Neural cell (in vitro differentiated cells): ENCODE data around the gene INTS12. TPM values are rescaled to one million over a fixed set of nuclear protein-coding genes. Genes with fewer than 3 reads are reported as not detected.
"Not testable (repeated sequence)": the region's sequence is repeated elsewhere in the genome, so short reads cannot be mapped to it uniquely, and the experiment has no call there.

Source experiments
- H2AFZ ChIP-seq: fragments of 200-600, 300-800 bp; sonication (generic), shearing (Covaris generic); 2 replicates; pipeline ENCODE4 v1.6.0; 2014; ENCODE audit warnings: low read depth, mild to moderate bottlenecking, antibody characterized with exemption, low read length, moderate library complexity
- H3F3A ChIP-seq: fragments of 200-600 bp; shearing (Covaris generic); 2 replicates; pipeline ENCODE4 v1.6.1; 2016; ENCODE audit warnings: mild to moderate bottlenecking, moderate library complexity, mixed read lengths, antibody characterized with exemption, low read length; ENCODE audit not compliant: insufficient read depth, poor library complexity, severe bottlenecking
- H3K27ac ChIP-seq: fragments of 200-600, 300-800 bp; sonication (generic), shearing (Covaris generic); 2 replicates; pipeline ENCODE4 v1.5.1; 2014; ENCODE audit warnings: mild to moderate bottlenecking, low read length, moderate library complexity
- H3K27me3 ChIP-seq: fragments of 300-800, 200-600 bp; sonication (generic), shearing (Covaris generic); 2 replicates; pipeline ENCODE4 v1.6.0; 2014; ENCODE audit warnings: mild to moderate bottlenecking, low read depth, low read length, moderate library complexity; ENCODE audit not compliant: insufficient read depth
- H3K36me3 ChIP-seq: fragments of 300-800, 200-600 bp; sonication (generic), shearing (Covaris generic); 2 replicates; pipeline ENCODE4 v1.5.1; 2014; ENCODE audit warnings: mild to moderate bottlenecking, antibody characterized with exemption, low read length, moderate library complexity; ENCODE audit not compliant: insufficient read depth
- H3K4me2 ChIP-seq: fragments of 300-800, 200-600 bp; sonication (generic), shearing (Covaris generic); 2 replicates; pipeline ENCODE4 v1.6.0; 2014; ENCODE audit warnings: mild to moderate bottlenecking, low read length
- H3K4me3 ChIP-seq: fragments of 300-800, 200-600 bp; sonication (generic), shearing (Covaris generic); 2 replicates; pipeline ENCODE4 v1.5.1; 2014; ENCODE audit warnings: mild to moderate bottlenecking, low read length, moderate library complexity
- H3K79me2 ChIP-seq: fragments of 200-600 bp; shearing (Covaris generic); replicated peaks from 2 replicates; pipeline ENCODE4 v1.6.0; 2014; ENCODE audit warnings: mild to moderate bottlenecking, low read length, moderate library complexity; ENCODE audit not compliant: insufficient read depth
- H3K9ac ChIP-seq: fragments of 300-800, 200-600 bp; sonication (generic), shearing (Covaris generic); 2 replicates; pipeline ENCODE4 v1.6.1; 2016; ENCODE audit warnings: mild to moderate bottlenecking, low read length, mixed read lengths
- H3K9me2 ChIP-seq: fragments of 200-600 bp; shearing (Covaris generic); 2 replicates; pipeline ENCODE4 v1.6.1; 2016; ENCODE audit warnings: mild to moderate bottlenecking, low read length, mixed read lengths; ENCODE audit not compliant: insufficient read depth
- H3K9me3 ChIP-seq: fragments of 200-600, 300-800 bp; sonication (generic), shearing (Covaris generic); 2 replicates; pipeline ENCODE4 v1.6.1; 2016; ENCODE audit warnings: mild to moderate bottlenecking, mixed run types, low read length, moderate library complexity, mixed read lengths
- H4K20me1 ChIP-seq: fragments of 200-600 bp; shearing (Covaris generic); 2 replicates; pipeline ENCODE4 v1.6.1; 2016; ENCODE audit warnings: mild to moderate bottlenecking, mixed run types; ENCODE audit not compliant: insufficient read depth
- EP300 ChIP-seq: fragments of 450-650 bp; conservative IDR thresholded peaks from 2 replicates; pipeline ENCODE4 v1.6.1; 2014; ENCODE audit warnings: antibody characterized with exemption, mild to moderate bottlenecking, moderate library complexity; ENCODE audit not compliant: poor library complexity, severe bottlenecking
- MXI1 ChIP-seq: fragments of 450-650 bp; conservative IDR thresholded peaks from 2 replicates; pipeline ENCODE4 v1.6.1; 2014; ENCODE audit warnings: antibody characterized with exemption, mild to moderate bottlenecking; ENCODE audit not compliant: poor library complexity, severe bottlenecking
- POLR2AphosphoS5 ChIP-seq: IDR thresholded peaks from 2 replicates; pipeline ENCODE4 v1.6.1; 2012
- RAD21 ChIP-seq: fragments of 450-650 bp; conservative IDR thresholded peaks from 2 replicates; pipeline ENCODE4 v1.6.1; 2014; ENCODE audit warnings: antibody characterized with exemption, mild to moderate bottlenecking, moderate library complexity
- SMC3 ChIP-seq: fragments of 450-650 bp; conservative IDR thresholded peaks from 2 replicates; pipeline ENCODE4 v1.6.1; 2014; ENCODE audit warnings: antibody characterized with exemption, mild to moderate bottlenecking, moderate library complexity; ENCODE audit not compliant: poor library complexity
- TAF1 ChIP-seq: IDR thresholded peaks from 2 replicates; pipeline ENCODE4 v1.6.1; 2012; ENCODE audit warnings: low read depth
- polyA plus RNA-seq: library from polyadenylated mRNA; depleted of rRNA; stranded (reverse); fragments of >200 nt; gene quantifications from 2 replicates; pipeline ENCODE4 v1.2.3, GENCODE V29; 2014
- TF ChIP-seq, protein P1 (sequence below): fragments of 450-650 bp; IDR thresholded peaks from 2 replicates; pipeline ENCODE4 v1.5.1; 2014; ENCODE audit warnings: antibody characterized with exemption, mild to moderate bottlenecking, moderate library complexity; ENCODE audit not compliant: poor library complexity, severe bottlenecking
- TF ChIP-seq, protein P2 (sequence below): IDR thresholded peaks from 2 replicates; pipeline ENCODE4 v1.6.1; 2012; ENCODE audit warnings: borderline replicate concordance

INTS12 gene
- polyA plus RNA-seq, 1 donor from 2014 or later: 24.2 TPM

- not testable (repeated sequence) for H3K79me2 ChIP-seq, H3F3A ChIP-seq, H3K4me3 ChIP-seq, H4K20me1 ChIP-seq, H3K9me3 ChIP-seq, H3K36me3 ChIP-seq, H3K27me3 ChIP-seq, H2AFZ ChIP-seq, H3K27ac ChIP-seq, H3K4me2 ChIP-seq, H3K9me2 ChIP-seq, H3K9ac ChIP-seq
These were observed 21.4 kb upstream of the INTS12 start for GRCh38 chr4:105729895-105730294.

- H3F3A ChIP-seq: no peaks in the 10 kb centered on the region
- no peak overlapping the region for H2AFZ ChIP-seq
- no peaks in the 10 kb centered on the region for H3K9me2 ChIP-seq
- H3K36me3 ChIP-seq: no peaks in the 10 kb centered on the region
- no peaks in the 10 kb centered on the region for H4K20me1 ChIP-seq
- H3K27ac ChIP-seq: no peak overlapping the region
- TF ChIP-seq, protein P1, sequence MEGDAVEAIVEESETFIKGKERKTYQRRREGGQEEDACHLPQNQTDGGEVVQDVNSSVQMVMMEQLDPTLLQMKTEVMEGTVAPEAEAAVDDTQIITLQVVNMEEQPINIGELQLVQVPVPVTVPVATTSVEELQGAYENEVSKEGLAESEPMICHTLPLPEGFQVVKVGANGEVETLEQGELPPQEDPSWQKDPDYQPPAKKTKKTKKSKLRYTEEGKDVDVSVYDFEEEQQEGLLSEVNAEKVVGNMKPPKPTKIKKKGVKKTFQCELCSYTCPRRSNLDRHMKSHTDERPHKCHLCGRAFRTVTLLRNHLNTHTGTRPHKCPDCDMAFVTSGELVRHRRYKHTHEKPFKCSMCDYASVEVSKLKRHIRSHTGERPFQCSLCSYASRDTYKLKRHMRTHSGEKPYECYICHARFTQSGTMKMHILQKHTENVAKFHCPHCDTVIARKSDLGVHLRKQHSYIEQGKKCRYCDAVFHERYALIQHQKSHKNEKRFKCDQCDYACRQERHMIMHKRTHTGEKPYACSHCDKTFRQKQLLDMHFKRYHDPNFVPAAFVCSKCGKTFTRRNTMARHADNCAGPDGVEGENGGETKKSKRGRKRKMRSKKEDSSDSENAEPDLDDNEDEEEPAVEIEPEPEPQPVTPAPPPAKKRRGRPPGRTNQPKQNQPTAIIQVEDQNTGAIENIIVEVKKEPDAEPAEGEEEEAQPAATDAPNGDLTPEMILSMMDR: no peak
- TF ChIP-seq TAF1 (no peak), RAD21 (no peak), SMC3 (no peak), EP300 (no peak), MXI1 (no peak), POLR2AphosphoS5 (no peak)
- TF ChIP-seq, protein P2, sequence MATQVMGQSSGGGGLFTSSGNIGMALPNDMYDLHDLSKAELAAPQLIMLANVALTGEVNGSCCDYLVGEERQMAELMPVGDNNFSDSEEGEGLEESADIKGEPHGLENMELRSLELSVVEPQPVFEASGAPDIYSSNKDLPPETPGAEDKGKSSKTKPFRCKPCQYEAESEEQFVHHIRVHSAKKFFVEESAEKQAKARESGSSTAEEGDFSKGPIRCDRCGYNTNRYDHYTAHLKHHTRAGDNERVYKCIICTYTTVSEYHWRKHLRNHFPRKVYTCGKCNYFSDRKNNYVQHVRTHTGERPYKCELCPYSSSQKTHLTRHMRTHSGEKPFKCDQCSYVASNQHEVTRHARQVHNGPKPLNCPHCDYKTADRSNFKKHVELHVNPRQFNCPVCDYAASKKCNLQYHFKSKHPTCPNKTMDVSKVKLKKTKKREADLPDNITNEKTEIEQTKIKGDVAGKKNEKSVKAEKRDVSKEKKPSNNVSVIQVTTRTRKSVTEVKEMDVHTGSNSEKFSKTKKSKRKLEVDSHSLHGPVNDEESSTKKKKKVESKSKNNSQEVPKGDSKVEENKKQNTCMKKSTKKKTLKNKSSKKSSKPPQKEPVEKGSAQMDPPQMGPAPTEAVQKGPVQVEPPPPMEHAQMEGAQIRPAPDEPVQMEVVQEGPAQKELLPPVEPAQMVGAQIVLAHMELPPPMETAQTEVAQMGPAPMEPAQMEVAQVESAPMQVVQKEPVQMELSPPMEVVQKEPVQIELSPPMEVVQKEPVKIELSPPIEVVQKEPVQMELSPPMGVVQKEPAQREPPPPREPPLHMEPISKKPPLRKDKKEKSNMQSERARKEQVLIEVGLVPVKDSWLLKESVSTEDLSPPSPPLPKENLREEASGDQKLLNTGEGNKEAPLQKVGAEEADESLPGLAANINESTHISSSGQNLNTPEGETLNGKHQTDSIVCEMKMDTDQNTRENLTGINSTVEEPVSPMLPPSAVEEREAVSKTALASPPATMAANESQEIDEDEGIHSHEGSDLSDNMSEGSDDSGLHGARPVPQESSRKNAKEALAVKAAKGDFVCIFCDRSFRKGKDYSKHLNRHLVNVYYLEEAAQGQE: no peak
- no peak overlapping the region for H3K4me3 ChIP-seq
- no peak overlapping the region for H3K9ac ChIP-seq
- no peaks in the 10 kb centered on the region for H3K9me3 ChIP-seq
- H3K79me2 ChIP-seq: no peaks in the 10 kb centered on the region
- no peak overlapping the region for H3K4me2 ChIP-seq
- H3K27me3 ChIP-seq: no peaks in the 10 kb centered on the region
These were observed 17.1 kb upstream of the INTS12 start for GRCh38 chr4:105725623-105726022.

GRCh38 chr4:105719204-105719603 lies 10.7 kb upstream of the INTS12 start:
- Histone ChIP-seq H3K9me3 (no peaks in the 10 kb centered on the region), H3K4me3 (no peak overlapping the region), H3K9me2 (no peaks in the 10 kb centered on the region), H2AFZ (no peak overlapping the region), H3K27me3 (no peaks in the 10 kb centered on the region), H3F3A (no peaks in the 10 kb centered on the region), H4K20me1 (no peaks in the 10 kb centered on the region), H3K27ac (no peak overlapping the region), H3K4me2 (no peak overlapping the region), H3K36me3 (no peaks in the 10 kb centered on the region), H3K9ac (no peak overlapping the region), H3K79me2 (peaks cover 17% of the 10 kb centered on the region)
- TF ChIP-seq, protein P1: no peak
- TF ChIP-seq TAF1 (no peak), POLR2AphosphoS5 (no peak), MXI1 (no peak), EP300 (no peak), SMC3 (no peak), RAD21 (no peak)
- TF ChIP-seq, protein P2: no peak
